H1 (cell line): Measurements from ENCODE around the gene PAPOLA. TPM values are rescaled to one million over a fixed set of nuclear protein-coding genes. Genes with fewer than 3 reads are reported as not detected.

Experiments used
- CEBPB ChIP-seq: IDR thresholded peaks from 2 replicates; pipeline ENCODE4 v1.6.1; 2012; ENCODE audit warnings: low read depth, low read length
- CHD2 ChIP-seq: IDR thresholded peaks from 2 replicates; pipeline ENCODE4 v1.6.1; 2012; ENCODE audit warnings: low read length, improper control_type of control experiment
- CHD7 ChIP-seq: fragments of 300-600 bp; sonication (generic); IDR thresholded peaks from 2 replicates; pipeline ENCODE4 v1.7.1; 2012; ENCODE audit warnings: low read length, moderate library complexity, mild to moderate bottlenecking, inconsistent platforms; ENCODE audit not compliant: insufficient replicate concordance
- FOSL1 ChIP-seq: IDR thresholded peaks from 2 replicates; pipeline ENCODE4 v1.6.1; 2011; ENCODE audit warnings: mild to moderate bottlenecking, low read depth, low read length, moderate library complexity; ENCODE audit not compliant: insufficient read depth
- NRF1 ChIP-seq: IDR thresholded peaks from 2 replicates; pipeline ENCODE4 v1.6.1; 2011; ENCODE audit warnings: mild to moderate bottlenecking, low read depth, low read length, improper control_type of control experiment
- POLR2A ChIP-seq, 2 experiments: IDR thresholded peaks; 1 replicate in 1 of 2; 2 replicates in 1 of 2; pipeline ENCODE4 v1.6.1; 2011; ENCODE audit warnings: low read depth in 2 of 2, low read length in 2 of 2, mild to moderate bottlenecking in 2 of 2; ENCODE audit errors: control extremely low read depth in 1 of 2
- RBBP5 ChIP-seq: IDR thresholded peaks from 2 replicates; pipeline ENCODE4 v1.7.1; 2012; ENCODE audit warnings: low read depth, mild to moderate bottlenecking, inconsistent platforms, low read length, moderate library complexity, borderline replicate concordance
- SP4 ChIP-seq: IDR thresholded peaks from 2 replicates; pipeline ENCODE4 v1.6.1; 2012; ENCODE audit warnings: low read length, inconsistent platforms
- polyA plus RNA-seq, 7 experiments: library from polyadenylated mRNA; depleted of rRNA in 3 of 7; stranded (reverse) in 5 of 7; unstranded in 2 of 7; fragments of >200 nt in 5 of 7; fragments of 200-250 nt in 2 of 7; gene quantifications; 1 replicate in 5 of 7; 2 replicates in 1 of 7; 4 replicates in 1 of 7; pipeline versions ENCODE4 v1.2.1 to v1.2.3, GENCODE V29; 2011 to 2013; ENCODE audit warnings: missing spikeins in 2 of 7, mixed read lengths in 2 of 7
- total RNA-seq: library from RNA; stranded (reverse); fragmentation: NEBNext Ultra II Directional; extraction: Animal tissue kit (Norgen Biotek cat#: 25700); gene quantifications from 2 replicates; pipeline ENCODE4 v1.2.1, GENCODE V29; 2021

PAPOLA gene
- total and polyA plus RNA-seq, 2 of the 8 experiments (the other 6 are each of a cell fraction or from before 2014, with no cell fraction given): 163 to 239 TPM

- no peak for TF ChIP-seq CHD7
- TF ChIP-seq NRF1: no peak
- TF ChIP-seq SP4: no peak
- TF ChIP-seq POLR2A (IDR thresholded peaks at IDR 0.05; ENCODE audit: control extremely low read depth in 1 of 2, low read depth in 2 of 2, low read length in 2 of 2): no peak
- TF ChIP-seq RBBP5: no peak
- no peak for TF ChIP-seq CEBPB
- TF ChIP-seq CHD2: no peak
- no peak for TF ChIP-seq FOSL1
Observed at GRCh38 chr14:96519970-96520369, 17.8 kb downstream of the PAPOLA start (continued).
